ENCODE measurements around the gene RTEL1. TPM values are rescaled to one million over a fixed set of nuclear protein-coding genes. Genes with fewer than 3 reads are reported as not detected.
"Not testable (repeated sequence)": the region's sequence is repeated elsewhere in the genome, so short reads cannot be mapped to it uniquely, and the experiment has no call there.

RTEL1 gene
- total and polyA plus RNA-seq, 3 donors from 2014 or later: 34.2 to 84.6 (median 56.8) TPM

DNA sequence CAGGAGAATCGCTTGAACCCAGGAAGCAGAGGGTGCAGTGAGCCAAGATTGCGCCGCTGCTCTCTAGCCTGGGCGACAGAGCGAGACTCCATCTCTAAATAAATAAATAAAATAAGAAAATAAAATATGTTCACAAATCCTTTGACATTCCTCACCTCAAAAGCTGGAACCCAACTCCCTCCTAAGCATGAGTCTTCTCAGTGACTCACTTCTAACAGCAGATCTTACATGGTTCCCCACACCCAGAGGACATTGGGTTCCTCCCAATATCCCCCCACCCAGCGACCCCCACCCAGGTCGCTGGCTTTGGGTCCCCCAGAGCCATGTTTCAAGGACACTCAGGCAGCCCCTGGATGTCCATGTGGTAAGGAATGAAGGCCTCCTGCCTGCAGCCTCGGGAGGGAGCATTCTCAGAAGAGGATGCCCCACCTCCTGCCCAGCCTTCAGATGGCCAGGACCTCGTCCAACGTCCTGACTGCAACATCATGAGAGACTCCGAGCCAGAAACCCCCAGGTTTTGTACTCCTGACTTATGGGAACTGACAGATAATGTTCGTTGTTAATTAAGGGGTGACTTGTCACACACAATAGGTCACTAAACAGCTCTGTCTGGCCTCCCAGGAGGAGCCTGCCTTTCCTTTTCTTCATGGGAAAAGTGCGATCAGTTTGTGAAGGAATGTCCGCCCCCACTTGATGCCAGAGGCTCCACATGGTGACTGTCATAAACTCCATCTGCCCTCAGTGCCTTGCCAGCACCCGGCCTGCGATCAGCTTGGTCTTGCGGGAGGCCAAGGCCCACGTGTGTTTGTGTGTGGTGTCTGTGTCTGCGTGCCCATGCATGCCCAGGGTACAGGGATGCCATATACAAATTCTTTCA is 21.1 kb upstream of the RTEL1 start:
- H3K9me3 ChIP-seq: no peaks in the 10 kb centered on the region
- intact Hi-C loops (cut with DNase I; ENCODE audit: low total_unique reads): no loop called here
- TF ChIP-seq, protein P1, sequence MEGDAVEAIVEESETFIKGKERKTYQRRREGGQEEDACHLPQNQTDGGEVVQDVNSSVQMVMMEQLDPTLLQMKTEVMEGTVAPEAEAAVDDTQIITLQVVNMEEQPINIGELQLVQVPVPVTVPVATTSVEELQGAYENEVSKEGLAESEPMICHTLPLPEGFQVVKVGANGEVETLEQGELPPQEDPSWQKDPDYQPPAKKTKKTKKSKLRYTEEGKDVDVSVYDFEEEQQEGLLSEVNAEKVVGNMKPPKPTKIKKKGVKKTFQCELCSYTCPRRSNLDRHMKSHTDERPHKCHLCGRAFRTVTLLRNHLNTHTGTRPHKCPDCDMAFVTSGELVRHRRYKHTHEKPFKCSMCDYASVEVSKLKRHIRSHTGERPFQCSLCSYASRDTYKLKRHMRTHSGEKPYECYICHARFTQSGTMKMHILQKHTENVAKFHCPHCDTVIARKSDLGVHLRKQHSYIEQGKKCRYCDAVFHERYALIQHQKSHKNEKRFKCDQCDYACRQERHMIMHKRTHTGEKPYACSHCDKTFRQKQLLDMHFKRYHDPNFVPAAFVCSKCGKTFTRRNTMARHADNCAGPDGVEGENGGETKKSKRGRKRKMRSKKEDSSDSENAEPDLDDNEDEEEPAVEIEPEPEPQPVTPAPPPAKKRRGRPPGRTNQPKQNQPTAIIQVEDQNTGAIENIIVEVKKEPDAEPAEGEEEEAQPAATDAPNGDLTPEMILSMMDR (IDR thresholded peaks at IDR 0.05): no peak
- TF ChIP-seq POLR2A (IDR thresholded peaks at IDR 0.05): no peak
- no peaks in the 10 kb centered on the region for H3K36me3 ChIP-seq (ENCODE audit: low read depth, missing control alignments)
- H3K4me1 ChIP-seq: no peaks in the 10 kb centered on the region
- WGBS, 2 donors: 74 to 81% methylated on average over 18 to 19 of the region's 19 CpGs
- no peak overlapping the region for H3K27ac ChIP-seq
- H3K27me3 ChIP-seq: no peaks in the 10 kb centered on the region
- no peak for DNase-seq
- no peak overlapping the region for H3K4me3 ChIP-seq

DNA sequence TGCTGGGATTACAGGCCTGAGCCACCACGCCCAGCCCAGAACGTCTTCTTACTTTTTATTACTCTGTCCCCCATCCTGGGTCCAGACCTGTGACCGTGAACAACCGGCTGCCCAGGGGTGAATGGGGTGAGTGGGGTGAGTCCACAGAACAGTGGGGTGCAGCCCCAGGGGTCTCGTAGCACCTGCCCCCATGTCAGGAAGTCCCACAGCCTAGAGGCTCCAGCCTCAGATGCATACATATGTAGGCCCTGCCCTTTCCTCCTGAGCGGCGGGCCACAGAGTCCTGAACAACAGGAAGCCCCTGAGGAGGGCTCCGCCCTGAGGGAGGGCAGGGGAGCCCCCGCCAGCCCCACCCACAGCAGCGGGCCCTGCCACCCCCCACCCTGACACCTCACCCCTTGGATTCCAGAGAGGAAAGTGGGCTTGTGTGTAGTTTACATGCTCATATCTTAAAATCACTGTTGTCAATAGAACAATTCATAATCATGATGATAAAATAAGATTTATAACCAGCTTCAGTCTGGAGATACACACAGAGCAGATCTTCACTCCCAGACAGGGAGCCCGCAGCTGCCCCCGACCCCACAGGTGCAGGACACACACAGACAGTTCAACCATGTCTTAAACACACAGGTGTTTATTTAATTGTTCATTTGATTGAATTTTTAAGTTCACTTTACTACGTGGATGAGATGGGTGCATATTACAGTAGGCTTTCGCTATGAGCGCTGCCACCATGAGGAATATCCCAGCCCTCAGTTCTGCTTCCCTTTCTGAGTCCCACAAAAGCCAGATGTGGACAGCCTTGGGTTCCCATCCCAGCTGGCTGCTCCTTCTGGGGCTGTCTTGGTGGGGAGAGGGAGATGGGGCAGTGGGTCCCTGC is 18.8 kb upstream of the RTEL1 start:
- H3K27me3 ChIP-seq: no peaks in the 10 kb centered on the region
- no peaks in the 10 kb centered on the region for H3K36me3 ChIP-seq (ENCODE audit: low read depth, missing control alignments)
- no peaks in the 10 kb centered on the region for H3K9me3 ChIP-seq
- H3K4me3 ChIP-seq: no peak overlapping the region
- peak overlapping the region in 1 of 2 donors; percentile 12 for H3K27ac ChIP-seq
- intact Hi-C loops (cut with DNase I; ENCODE audit: low total_unique reads): no loop called here
- WGBS, 2 donors: 73 to 78% methylated on average over 12 to 15 of the region's 15 CpGs
- H3K4me1 ChIP-seq: no peaks in the 10 kb centered on the region
- DNase-seq: no peak
- TF ChIP-seq, protein P1 (IDR thresholded peaks at IDR 0.05): no peak
- TF ChIP-seq POLR2A (IDR thresholded peaks at IDR 0.05): no peak

DNA sequence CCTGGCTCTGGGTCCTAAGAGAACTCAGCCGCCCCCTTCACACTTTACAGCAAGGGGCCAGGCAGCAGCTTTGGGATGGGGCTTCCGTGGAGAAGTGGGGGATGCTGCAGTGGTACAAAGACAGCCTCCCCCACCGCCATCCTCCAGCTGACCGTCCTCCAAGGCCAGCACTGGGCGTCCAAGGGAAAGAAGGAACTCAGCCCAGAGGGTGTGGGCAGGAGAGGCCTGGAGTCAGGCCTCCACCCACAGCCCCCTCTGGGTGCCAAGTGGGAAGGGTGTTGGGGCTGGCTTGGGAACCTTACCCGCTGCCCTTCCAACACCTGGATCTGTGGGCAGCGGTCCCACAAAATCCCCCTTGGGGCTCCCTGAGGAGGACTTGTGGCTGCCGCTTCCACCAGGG is 18.0 kb upstream of the RTEL1 start:
- no peak overlapping the region for H3K4me3 ChIP-seq
- H3K36me3 ChIP-seq (ENCODE audit: low read depth, missing control alignments): no peaks in the 10 kb centered on the region
- H3K9me3 ChIP-seq: no peaks in the 10 kb centered on the region
- intact Hi-C loops (cut with DNase I; ENCODE audit: low total_unique reads): no loop called here
- no peaks in the 10 kb centered on the region for H3K27me3 ChIP-seq
- no peaks in the 10 kb centered on the region for H3K4me1 ChIP-seq
- 20 to 55% methylated on average over 1 to 7 of the region's 8 CpGs for WGBS, 2 donors
- DNase-seq: no peak
- TF ChIP-seq, protein P1 (IDR thresholded peaks at IDR 0.05): no peak
- no peak for TF ChIP-seq POLR2A (IDR thresholded peaks at IDR 0.05)
- H3K27ac ChIP-seq: peak overlapping the region in 1 of 2 donors; percentile 12

DNA sequence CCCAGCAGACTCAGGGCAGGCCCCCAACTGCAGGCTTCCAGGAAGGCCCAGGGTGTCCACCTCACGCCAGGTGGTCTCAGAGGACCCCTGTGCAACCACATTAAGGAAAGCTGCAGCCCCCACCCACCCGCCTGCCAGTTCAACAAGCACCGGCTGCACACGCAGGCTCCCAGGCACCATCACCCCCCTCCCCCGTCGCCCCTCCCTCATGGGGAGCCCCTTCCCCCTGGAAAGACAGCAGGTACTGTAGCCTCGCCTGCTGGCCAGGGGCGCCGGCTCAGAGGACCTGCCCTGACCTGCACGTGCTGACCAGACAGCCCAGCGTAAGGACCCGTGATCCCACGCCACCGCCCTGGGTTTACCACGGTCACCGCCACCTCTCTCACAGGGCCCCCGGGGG is 17.4 kb upstream of the RTEL1 start:
- H3K4me3 ChIP-seq: peak overlapping the region in 1 of 2 donors; percentile 56
- H3K27ac ChIP-seq; H3K9me3 ChIP-seq; H3K36me3 ChIP-seq (ENCODE audit: low read depth, missing control alignments); H3K4me1 ChIP-seq; intact Hi-C loops (cut with DNase I; ENCODE audit: low total_unique reads); DNase-seq; H3K27me3 ChIP-seq: not testable (repeated sequence)
- 48% methylated on average over 13 of the region's 17 CpGs; no CpG with 5 or more reads in 1 of the 2 donors for WGBS, 2 donors

DNA sequence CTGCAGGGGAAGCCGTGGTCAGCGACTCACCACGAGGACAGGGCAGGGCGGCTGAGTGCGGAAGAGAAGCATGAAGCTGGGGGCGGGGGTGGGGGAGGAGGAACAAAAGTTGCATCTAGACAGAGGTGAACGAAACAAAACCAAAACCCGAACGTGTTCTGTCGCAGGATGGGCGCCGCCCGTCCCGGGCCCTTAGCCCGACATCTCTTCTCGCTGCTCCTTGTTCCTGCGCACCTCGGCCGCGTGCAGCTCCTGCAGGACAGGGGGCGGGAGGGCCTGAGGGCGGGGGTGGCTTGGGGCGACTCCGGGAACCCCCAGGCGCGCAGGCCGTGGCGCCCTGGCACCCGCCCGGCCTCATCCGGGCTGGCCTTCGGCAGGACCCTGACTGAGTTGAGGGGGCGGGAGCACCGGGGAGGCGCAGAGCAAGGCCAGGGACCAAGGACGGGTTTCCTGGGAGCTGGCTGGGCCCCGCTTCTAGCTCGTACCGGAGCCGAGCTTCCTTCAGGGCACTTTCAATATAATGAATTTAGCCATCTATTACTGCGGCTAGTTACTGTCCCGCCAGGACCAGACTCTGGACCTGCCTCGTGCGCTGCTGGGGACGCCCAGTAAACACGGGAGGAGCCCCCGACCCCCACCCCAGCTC is 16.8 kb upstream of the RTEL1 start:
- 7 to 20% methylated on average over 4 to 38 of the region's 47 CpGs for WGBS, 2 donors
- Histone ChIP-seq H3K27ac (peak overlapping the region; percentile 10 to 83), H3K4me1 (no peaks in the 10 kb centered on the region), H3K36me3 (ENCODE audit: low read depth, missing control alignments) (no peaks in the 10 kb centered on the region), H3K9me3 (no peaks in the 10 kb centered on the region), H3K4me3 (peak overlapping the region; percentile 56 to 62), H3K27me3 (no peaks in the 10 kb centered on the region)
- TF ChIP-seq, protein P1 (IDR thresholded peaks at IDR 0.05): no peak
- no peak for TF ChIP-seq POLR2A (IDR thresholded peaks at IDR 0.05)
- DNase-seq: no peak
- intact Hi-C loops (cut with DNase I; ENCODE audit: low total_unique reads): no loop called here

Measured in testis (tissue), 3 donors.